Measurements from ENCODE around the gene NFIA. TPM values are rescaled to one million over a fixed set of nuclear protein-coding genes. Genes with fewer than 3 reads are reported as not detected.

NFIA gene
- total RNA-seq, 1 experiment from 2014 or later: 65.4 TPM

- H3K27ac ChIP-seq (ENCODE audit: low read depth, low read length, poor library complexity, severe bottlenecking): no peak overlapping the region
- no peak for DNase-seq (ENCODE audit: low spot score)
- intact Hi-C loops (cut with micrococcal nuclease; ENCODE audit: unreplicated experiment): no loop called here
- no peaks in the 10 kb centered on the region for H3K27me3 ChIP-seq (replicated peaks; ENCODE audit: insufficient read depth, low read depth, low read length, poor library complexity)
- TF ChIP-seq, protein P1, sequence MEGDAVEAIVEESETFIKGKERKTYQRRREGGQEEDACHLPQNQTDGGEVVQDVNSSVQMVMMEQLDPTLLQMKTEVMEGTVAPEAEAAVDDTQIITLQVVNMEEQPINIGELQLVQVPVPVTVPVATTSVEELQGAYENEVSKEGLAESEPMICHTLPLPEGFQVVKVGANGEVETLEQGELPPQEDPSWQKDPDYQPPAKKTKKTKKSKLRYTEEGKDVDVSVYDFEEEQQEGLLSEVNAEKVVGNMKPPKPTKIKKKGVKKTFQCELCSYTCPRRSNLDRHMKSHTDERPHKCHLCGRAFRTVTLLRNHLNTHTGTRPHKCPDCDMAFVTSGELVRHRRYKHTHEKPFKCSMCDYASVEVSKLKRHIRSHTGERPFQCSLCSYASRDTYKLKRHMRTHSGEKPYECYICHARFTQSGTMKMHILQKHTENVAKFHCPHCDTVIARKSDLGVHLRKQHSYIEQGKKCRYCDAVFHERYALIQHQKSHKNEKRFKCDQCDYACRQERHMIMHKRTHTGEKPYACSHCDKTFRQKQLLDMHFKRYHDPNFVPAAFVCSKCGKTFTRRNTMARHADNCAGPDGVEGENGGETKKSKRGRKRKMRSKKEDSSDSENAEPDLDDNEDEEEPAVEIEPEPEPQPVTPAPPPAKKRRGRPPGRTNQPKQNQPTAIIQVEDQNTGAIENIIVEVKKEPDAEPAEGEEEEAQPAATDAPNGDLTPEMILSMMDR (conservative IDR thresholded peaks at IDR 0.05; ENCODE audit: low read depth, low read length): no peak
- TF ChIP-seq EZH2 (IDR thresholded peaks at IDR 0.05; ENCODE audit: borderline replicate concordance, low read depth, low read length, poor library complexity, severe bottlenecking): no peak
- BruUV-seq (replicated peaks): no TSS peak
- ChIA-PET POLR2A (ENCODE audit: low non-redundant PET) (no interaction called here), CTCF (no interaction called here)
- no peaks in the 10 kb centered on the region for H3K36me3 ChIP-seq (ENCODE audit: insufficient read depth, low read length, poor library complexity, severe bottlenecking)
- H3K4me3 ChIP-seq (ENCODE audit: low read depth, low read length, poor library complexity, severe bottlenecking): no peak overlapping the region
- H3K9me3 ChIP-seq (ENCODE audit: low read depth, low read length, poor library complexity, severe bottlenecking): no peaks in the 10 kb centered on the region
- peaks cover 18% of the 10 kb centered on the region for H3K4me1 ChIP-seq (ENCODE audit: insufficient read depth, low read length, poor library complexity, severe bottlenecking)
These were observed 291.8 kb downstream of the NFIA start for GRCh38 chr1:61374156-61374555.

GRCh38 chr1:61375082-61375880 is 292.9 kb downstream of the NFIA start:
- POLR2A ChIA-PET (ENCODE audit: low non-redundant PET): no interaction called here
- BruUV-seq (replicated peaks): no TSS peak

GRCh38 chr1:61376151-61376550 is 293.8 kb downstream of the NFIA start:
- H3K36me3 ChIP-seq (ENCODE audit: insufficient read depth, low read length, poor library complexity, severe bottlenecking): no peaks in the 10 kb centered on the region
- POLR2A ChIA-PET (ENCODE audit: low non-redundant PET): no interaction called here
- intact Hi-C loops (cut with micrococcal nuclease; ENCODE audit: unreplicated experiment): no loop called here
- no peaks in the 10 kb centered on the region for H3K27me3 ChIP-seq (replicated peaks; ENCODE audit: insufficient read depth, low read depth, low read length, poor library complexity)
- H3K27ac ChIP-seq (ENCODE audit: low read depth, low read length, poor library complexity, severe bottlenecking): no peak overlapping the region
- H3K9me3 ChIP-seq (ENCODE audit: low read depth, low read length, poor library complexity, severe bottlenecking): no peaks in the 10 kb centered on the region
- peaks cover 18% of the 10 kb centered on the region for H3K4me1 ChIP-seq (ENCODE audit: insufficient read depth, low read length, poor library complexity, severe bottlenecking)
- CTCF ChIA-PET: no interaction called here
- DNase-seq (ENCODE audit: low spot score): no peak
- TF ChIP-seq, protein P1 (conservative IDR thresholded peaks at IDR 0.05; ENCODE audit: low read depth, low read length): no peak
- no peak for TF ChIP-seq EZH2 (IDR thresholded peaks at IDR 0.05; ENCODE audit: borderline replicate concordance, low read depth, low read length, poor library complexity, severe bottlenecking)
- no peak overlapping the region for H3K4me3 ChIP-seq (ENCODE audit: low read depth, low read length, poor library complexity, severe bottlenecking)
- BruUV-seq (replicated peaks): no TSS peak

More at GRCh38 chr1:61375082-61375880, 292.9 kb downstream of the NFIA start:
- peaks cover 18% of the 10 kb centered on the region for H3K4me1 ChIP-seq (ENCODE audit: insufficient read depth, low read length, poor library complexity, severe bottlenecking)
- H3K36me3 ChIP-seq (ENCODE audit: insufficient read depth, low read length, poor library complexity, severe bottlenecking): no peaks in the 10 kb centered on the region
- no peak overlapping the region for H3K4me3 ChIP-seq (ENCODE audit: low read depth, low read length, poor library complexity, severe bottlenecking)
- intact Hi-C loops (cut with micrococcal nuclease; ENCODE audit: unreplicated experiment): no loop called here
- H3K9me3 ChIP-seq (ENCODE audit: low read depth, low read length, poor library complexity, severe bottlenecking): no peaks in the 10 kb centered on the region
- CTCF ChIA-PET: no interaction called here
- H3K27me3 ChIP-seq (replicated peaks; ENCODE audit: insufficient read depth, low read depth, low read length, poor library complexity): no peaks in the 10 kb centered on the region
- H3K27ac ChIP-seq (ENCODE audit: low read depth, low read length, poor library complexity, severe bottlenecking): no peak overlapping the region
- DNase-seq (ENCODE audit: low spot score): no peak
- TF ChIP-seq, protein P1 (conservative IDR thresholded peaks at IDR 0.05; ENCODE audit: low read depth, low read length): no peak
- no peak for TF ChIP-seq EZH2 (IDR thresholded peaks at IDR 0.05; ENCODE audit: borderline replicate concordance, low read depth, low read length, poor library complexity, severe bottlenecking)
